HTR-8/SVneo (cell line): ENCODE data around the gene WDPCP.
"Not testable (repeated sequence)": the region's sequence is repeated elsewhere in the genome, so short reads cannot be mapped to it uniquely, and the experiment has no call there.

Experiments used
- DNase-seq: peaks from one replicate; pipeline ENCODE4 v3.0.0; 2011; ENCODE audit warnings: low spot score, mixed read lengths; ENCODE audit not compliant: insufficient read length
- FAIRE-seq: peaks from 2 replicates; lab custom pipeline; 2011; peaks lifted over from hg19 to GRCh38; lab: Jason Lieb, UNC

WDPCP gene

DNA sequence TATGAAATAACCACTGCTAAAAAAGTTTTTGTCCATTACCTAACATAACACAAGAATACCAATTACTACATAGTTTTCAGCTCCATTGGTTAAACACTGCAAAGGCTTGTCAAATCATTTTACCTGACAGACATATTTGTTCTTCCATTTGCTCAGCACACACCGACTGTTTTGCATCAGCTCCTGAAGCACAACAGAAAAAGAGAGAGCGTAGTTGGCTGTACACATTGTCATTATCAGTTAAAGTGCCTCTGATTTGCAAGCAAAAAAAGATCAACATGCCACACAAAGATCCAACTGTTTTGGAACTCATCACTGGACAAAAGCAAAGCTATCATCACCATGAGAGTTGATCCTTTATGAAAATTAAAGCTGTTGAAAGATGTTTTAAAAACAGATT lies 103.8 kb downstream of the WDPCP start:
- DNase-seq (no peak), FAIRE-seq (peak; percentile 44)

DNA sequence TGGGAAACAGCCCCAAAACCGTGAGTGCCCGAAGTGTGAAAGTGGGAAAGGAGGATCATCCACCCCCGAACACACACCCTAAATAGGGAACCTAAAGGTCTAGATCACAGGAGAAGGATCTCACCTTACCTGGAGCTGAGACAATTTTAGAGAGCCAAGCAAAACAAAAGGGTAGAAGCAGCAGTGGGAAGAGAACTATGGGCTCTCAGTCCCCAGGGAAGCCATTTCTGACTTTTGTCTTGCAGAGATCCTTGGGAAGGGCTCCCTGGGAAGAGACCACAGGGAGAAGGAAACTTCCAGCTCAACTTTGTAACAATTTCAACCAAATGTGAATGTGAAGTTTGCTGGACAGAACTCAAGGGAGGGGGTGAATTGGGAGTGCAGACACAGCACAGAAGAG lies 110.6 kb downstream of the WDPCP start:
- no peak for FAIRE-seq
- DNase-seq: no peak

DNA sequence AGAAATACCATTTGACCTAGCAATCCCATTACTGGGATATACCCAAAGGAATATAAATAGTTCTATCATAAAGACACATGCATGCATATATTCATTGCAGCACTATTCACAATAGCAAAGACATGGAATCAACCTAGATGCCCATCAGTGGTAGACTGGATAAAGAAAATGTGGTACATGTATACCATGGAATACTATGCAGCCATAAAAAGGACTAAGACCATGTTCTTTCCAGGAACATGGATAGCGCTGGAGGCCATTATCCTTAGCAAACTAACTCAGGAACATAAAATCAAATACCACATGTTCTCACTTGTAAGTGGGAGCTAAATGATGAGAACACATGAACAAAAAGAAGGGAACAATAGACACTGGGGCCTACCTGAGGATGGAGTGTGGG lies 119.0 kb downstream of the WDPCP start:
- FAIRE-seq, DNase-seq: not testable (repeated sequence)

DNA sequence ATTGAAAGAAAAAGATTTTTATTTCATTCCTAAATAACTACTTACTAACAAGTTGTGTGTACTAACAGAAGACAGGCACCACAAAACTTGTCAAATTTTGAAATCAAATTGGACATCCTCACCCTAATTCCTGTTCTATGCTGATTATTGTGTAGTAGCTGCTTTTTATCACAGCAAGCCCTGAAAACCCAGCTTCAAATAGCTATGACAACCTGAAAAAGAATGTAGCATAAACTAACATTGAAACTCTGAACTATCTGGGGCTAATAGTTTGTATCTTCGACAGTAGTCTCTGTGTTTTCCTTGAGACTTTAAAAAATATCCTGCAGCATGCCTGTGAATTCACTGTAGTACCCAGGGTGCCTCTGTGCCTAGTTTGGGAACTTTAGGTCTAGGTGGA lies 122.6 kb downstream of the WDPCP start:
- FAIRE-seq (no peak), DNase-seq (no peak)

DNA sequence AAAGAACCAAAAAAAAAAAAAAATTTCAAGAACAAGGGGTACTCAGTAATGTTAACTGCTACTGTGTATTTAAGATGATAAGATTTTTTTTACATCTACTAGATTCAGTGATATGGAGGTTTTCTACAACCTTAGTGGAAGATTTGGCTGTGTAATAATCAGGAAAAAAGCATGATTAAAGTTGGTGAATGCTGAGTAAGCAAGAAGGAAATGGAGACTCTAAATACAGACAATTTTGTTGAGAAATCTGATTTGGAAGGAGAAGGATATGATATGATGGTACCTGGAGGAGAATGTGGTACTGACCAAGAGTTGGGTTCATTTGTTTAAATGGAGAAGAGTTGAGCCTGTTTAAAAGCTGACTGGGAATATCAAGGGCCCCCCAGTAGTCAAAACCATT lies 125.1 kb downstream of the WDPCP start:
- FAIRE-seq (no peak), DNase-seq (no peak)

DNA sequence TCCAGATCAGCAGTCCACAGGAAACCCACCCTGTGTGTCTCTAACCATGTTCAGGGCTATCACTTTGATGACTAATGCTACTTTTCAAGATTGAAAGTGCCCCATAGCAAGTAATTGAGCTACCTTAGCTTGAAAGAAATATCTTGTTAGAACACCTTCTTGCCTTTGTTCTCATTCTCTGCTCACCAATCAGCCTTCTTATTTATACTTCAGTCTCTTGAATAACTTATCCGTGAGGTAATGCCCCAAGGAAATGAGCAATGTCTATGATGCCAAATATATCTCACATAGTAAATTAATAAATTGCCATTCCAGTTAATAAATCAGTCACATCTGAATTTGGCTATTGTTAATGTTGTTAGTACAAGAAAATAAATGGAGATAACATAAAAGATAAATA lies 141.6 kb downstream of the WDPCP start:
- no peak for FAIRE-seq
- DNase-seq: no peak

DNA sequence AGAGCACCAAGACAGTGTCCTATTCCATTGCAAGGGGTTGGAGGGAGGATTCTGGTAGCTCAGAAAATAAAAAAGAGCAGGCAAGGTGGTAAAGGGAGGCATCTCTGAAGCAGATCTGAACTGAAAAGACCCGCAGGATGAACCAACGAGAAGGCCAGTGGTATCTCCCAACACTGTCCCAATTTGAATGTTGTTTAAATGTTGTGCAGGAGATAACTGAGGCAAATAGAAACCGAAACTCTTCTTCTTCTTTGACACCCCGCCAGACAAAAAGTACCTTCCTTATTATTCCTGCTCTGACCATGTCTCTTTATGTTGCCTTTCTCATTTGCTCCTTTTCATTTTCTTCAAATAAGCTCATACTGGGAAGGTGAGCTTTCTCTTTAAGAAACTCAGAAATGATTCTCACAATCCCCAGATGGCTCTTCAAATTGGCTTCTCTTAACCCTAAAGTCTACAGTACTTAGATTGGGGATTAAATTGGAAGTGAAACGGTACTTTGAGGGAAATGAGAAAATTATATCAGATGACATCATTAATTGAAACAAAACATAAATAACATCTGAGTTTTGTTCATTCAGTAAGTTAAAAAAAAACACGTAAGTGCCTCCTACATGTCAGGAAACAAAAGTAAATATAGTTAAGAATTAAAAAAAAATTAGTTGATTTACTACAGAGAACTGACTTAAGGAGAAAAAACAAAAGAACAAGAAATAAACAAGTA lies 143.6 kb downstream of the WDPCP start:
- DNase-seq (no peak), FAIRE-seq (no peak)

DNA sequence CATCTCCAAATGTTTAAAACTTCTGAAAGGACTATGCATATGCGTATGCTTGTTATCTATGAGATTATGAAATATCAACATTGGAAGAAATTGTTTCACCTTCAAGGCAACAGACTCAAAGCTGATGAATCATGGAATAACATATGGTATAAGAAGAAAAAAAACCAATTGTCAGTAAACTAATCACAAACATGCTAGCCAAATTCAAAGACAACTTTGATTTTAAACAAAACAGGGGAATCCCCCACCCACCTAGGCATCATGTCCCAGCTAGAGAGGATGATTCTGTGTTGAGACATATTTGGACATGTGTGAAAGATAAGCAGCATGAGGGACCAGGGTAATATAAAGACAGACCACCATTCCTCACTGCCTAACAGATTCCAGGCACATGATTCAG lies 147.7 kb downstream of the WDPCP start:
- DNase-seq (no peak), FAIRE-seq (peak; percentile 36)

DNA sequence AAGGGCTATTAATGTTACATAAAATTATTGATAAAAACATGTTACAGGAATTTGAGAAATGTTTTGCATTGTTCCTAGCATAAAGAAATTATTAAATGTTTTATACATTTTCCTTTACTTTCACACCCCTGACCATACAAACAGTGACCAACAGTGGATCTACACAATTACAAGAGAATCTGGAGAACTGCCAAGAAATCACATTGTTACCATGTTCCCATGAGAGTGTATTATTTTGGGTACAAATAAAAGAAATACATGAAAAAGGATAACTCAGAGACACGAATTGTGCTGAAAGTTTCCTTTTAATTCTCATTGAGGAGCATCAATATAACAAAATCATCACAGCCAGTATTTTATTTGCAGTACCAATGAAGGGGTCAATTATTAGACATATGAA lies 150.1 kb downstream of the WDPCP start:
- FAIRE-seq (no peak), DNase-seq (no peak)

DNA sequence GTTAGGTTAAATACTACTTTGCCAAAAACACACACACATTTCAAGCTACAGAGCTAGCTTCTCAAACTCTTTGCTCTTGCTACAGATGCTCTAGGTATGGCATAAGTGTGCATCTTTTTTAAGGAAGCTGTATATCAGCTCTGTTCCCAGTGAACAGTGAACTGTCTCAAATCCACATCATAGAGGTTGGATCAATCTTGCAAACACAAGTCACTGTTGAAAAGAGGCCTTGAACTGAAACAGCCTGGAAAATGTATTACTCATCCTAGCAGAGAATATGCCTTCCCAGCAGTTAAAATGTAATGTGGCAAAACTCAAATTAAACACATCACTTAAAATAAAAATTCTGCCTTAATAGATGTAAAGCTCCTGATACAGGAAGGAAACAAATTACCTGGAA lies 151.8 kb downstream of the WDPCP start:
- DNase-seq (no peak), FAIRE-seq (no peak)

DNA sequence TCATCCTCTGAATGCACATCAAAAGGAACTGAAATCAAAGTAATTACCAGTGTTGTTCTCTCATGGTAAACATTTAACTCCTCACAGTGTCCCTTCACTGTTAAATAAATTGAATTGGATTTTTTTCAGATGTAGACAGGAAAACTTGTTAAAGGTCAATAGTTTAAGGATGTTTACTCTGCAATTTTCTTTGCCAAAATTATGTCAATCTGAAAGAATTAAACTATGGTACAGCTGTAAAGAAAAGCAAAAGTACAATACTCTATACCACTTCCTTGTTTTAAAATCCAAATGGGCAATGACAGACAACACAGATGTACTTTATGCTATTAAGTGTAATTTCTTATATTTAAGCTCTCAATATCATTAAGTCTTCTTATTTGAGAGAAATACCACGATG lies 153.2 kb downstream of the WDPCP start:
- DNase-seq: no peak
- FAIRE-seq: no peak

DNA sequence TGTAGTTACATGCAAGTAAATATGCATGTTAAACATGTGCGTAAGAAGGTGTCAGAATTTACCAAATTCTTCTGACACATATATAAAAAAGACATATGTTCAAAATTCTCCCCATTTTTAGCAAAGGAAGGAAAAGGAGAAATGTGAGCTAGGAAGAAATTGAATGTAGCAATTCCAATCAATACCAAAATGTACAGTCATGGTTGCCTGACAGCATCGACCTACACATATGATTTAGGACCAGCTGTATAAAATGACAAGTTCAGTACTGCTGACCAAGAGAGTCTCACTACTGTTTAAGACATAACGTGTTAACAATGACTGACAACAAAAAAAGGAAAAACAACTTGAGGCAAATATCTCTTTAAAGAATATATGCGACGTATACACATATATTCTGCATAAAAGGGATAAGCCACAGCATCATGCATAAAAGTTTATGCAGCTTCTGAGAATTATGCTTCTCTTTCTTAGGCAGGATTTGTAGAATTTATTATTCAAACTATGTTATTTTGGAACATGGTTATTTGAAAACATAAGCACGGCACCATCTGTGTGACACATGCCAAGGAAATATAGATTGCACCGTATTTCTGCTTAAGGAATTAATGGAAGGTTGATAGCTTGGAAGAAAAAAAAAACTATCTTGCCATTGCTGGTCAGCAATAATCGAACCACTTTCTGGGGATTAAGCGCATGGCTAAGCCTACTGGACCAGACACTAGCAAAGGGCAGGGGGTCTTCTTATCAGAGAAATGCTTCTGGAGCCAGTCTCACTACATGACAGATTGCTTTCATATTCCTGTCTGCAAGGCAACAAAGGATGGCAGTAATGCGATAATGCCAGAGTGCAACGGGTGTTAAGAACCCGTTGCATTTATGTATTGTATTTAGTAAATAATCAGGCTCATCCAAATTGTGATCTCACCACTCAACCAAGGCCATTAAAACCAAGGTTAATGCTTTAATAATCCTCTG lies 154.0 kb downstream of the WDPCP start:
- FAIRE-seq (no peak), DNase-seq (no peak)

DNA sequence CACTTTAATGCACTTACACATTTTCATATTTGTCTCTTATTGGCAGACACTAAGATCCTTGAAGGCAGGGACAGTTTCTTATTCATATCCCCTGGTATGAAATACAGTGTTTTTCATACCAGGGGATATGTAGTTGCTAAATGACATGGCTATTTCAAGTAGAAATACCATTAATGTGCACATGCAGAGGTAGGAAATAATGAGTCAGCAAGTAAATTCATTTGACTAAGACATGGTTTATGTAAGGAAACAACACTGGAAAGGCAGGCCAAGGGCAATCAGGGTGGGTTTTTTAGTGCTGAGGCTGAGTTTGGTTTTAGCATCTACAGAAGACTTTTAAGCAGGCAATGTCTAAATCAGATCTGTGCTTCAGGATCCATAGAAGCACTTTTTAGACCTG lies 155.9 kb downstream of the WDPCP start:
- DNase-seq (no peak), FAIRE-seq (no peak)

DNA sequence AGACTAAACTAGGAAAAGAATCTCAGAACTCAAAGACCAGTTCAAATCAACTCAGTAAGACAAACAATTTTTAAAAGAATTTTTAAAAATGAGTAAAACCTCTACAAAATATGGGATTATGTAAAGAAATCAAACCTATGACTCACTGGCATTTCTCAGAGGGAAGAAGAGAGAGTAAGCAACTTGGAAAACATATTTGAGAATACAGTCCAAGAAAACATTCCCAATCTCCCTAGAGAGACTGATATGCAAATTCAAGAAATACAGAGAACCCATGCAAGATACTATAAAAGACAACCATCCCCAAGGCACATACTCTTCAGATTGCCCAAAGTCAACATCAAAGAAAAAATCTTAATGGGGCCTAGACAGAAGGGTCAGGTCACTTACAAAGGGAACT lies 162.7 kb downstream of the WDPCP start:
- DNase-seq (no peak), FAIRE-seq (no peak)

DNA sequence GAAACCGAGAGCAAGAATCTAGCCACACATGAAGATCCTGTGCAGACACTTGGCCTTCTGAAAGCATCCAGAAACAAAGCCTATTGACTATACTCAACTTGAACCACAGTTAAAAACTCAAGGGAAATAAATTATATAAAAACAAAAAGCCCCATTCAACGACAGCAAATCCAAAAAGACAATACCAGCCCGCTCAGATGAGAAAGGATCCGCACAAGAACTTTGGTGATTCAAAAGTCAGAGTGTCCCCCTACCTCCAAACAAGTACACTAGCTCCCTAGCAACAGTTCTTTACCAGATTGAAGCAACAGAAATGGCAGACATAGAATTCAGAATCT lies 163.2 kb downstream of the WDPCP start:
- FAIRE-seq (no peak), DNase-seq (no peak)

DNA sequence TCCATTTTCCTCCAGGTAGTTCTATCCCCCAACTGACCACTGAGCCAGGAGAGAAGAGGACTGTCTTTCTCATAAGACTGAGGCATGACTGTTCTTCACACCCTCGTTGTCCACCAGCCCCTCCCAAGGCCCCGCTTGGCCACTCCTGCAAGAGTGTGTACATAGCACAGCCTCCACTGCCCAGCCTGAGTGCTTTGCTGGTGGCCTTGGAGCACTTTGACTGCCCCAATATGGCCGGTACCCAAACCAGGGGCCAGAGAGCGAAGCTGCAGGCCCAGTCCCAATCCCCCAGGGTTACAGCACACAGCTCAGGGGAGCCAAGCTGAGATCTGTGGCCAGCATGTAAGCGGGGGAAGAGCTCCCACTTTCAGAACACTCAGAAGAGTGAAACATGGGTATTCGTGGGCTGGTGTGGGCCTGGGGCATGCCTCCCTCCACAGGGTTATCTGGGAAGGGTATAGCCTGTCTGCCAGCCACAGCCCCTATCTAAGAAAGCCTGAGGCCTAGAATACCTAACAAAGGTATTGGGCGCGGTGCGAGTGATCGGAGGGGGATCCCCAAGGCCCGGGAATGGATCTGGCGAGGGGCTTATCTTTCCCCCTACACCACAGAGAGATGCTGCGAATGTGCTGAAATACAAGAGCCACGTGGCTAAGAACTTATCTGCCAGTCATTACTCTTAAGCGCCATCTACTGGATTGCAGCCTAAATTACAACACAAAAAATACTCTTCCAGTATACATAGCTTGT lies 163.8 kb downstream of the WDPCP start:
- DNase-seq (peak; percentile 41), FAIRE-seq (no peak)

DNA sequence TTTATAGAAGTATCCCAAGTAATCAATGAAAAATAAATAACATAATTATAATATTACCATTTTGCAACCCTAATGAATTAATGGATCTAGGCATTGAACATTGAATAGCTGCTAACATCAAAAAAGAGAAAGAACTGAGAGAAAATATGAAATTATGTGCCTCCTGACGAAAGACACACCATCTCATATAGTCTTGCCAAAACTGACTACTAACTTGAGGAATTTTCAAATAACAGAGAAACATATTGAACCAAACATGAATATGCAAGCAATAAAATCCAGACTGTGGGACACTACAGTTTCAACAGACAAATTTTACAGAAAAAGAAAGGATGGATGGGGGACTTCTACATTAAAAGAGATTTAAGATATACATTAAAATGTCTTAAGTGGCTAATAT lies 165.7 kb downstream of the WDPCP start:
- DNase-seq: no peak
- no peak for FAIRE-seq

DNA sequence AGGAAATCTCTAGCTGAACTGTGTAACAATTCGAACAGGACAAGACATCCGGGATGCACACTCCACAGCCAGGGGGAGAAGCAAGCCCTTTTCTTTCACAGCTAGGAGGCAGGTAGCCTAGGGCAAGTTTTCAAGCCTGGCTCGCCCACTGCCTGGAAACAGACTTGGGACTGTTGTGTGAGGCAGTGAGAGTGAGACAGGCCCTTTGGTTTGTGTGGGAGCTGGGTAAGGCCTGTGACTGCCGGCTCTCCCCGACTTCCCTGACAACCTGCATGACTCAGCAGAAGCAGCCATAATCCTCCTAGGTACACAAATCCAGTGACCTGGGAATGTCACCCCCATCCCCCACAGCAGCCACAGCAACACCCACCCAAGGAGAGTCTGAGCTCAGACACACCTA lies 179.7 kb downstream of the WDPCP start:
- FAIRE-seq: peak; percentile 38
- no peak for DNase-seq

DNA sequence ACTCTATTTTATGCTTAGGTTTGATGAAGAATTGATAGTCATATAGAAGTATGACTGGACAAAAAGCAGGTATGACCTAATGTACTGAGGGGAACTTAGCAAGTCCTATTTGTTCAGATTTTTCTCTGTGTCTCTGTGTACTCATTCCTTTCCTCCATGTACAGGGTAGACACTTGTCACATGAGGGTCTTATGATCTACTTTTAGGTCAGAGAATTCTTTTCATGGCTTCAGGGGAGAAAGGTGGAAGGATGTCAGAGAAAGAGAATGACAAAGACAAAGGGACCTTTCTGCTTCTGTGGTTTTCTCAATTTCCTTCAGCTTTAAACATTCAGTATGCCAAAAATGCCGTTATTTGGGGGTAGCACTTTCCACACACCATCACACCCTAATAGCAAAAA lies 181.6 kb downstream of the WDPCP start:
- FAIRE-seq (no peak), DNase-seq (no peak)

DNA sequence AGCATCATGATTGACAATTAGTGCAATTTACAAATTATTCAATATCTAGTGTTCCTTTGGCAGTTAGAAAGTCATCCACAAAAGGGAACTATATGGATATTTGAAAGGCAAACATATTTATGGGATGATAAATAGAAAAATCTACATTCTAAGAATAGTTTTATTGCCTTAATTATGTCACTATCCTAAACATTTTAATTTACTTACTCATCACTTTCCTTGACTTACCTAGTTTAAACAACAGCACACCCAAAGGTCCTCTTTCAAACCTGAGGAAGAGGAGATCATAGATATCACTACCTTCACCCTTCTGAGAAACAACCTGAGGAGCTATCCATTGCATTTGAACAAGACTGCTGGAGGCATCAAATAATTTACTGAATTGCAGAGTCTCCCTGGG lies 184.5 kb downstream of the WDPCP start:
- no peak for FAIRE-seq
- no peak for DNase-seq

DNA sequence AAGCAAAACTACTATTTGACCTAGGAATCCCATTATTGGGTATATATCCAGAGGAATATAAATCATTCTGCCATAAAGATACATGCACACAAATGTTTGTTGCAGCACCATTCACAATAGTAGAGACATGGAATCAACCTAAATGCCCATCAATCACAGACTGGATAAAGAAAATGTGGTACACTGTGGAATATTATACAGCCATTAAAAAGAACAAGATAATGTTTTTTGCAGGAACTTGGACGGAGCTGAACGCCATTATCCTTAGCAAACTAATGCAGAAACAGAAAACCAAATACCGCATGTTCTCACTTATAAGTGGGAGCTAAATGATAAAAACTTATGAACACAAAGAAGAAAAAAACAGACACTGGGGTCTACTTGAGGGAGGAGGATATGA lies 185.4 kb downstream of the WDPCP start:
- not testable (repeated sequence) for FAIRE-seq

More for the DNA sequence above, 185.4 kb downstream of the WDPCP start:
- DNase-seq: not testable (repeated sequence)
